ENCODE data around the gene TIMMDC1.

GRCh38 chr3:119524931-119525662, 26.8 kb downstream of the TIMMDC1 start:
- TF ChIP-seq CTCF (IDR thresholded peaks at IDR 0.05): no peak
- TF ChIP-seq POLR2A (IDR thresholded peaks at IDR 0.05): no peak
- TF ChIP-seq POLR2AphosphoS5 (IDR thresholded peaks at IDR 0.05): no peak
